WTC11 (cell line): ENCODE results near the gene TRPM2. TPM values are rescaled to one million over a fixed set of nuclear protein-coding genes. Genes with fewer than 3 reads are reported as not detected.

Experiments
- ATAC-seq: fragments of 200-7000 bp; cut with Tn5 transposase; 2 replicates; pipeline ENCODE4 v1.10.0; 2021; ENCODE audit warnings: mild to moderate bottlenecking, moderate library complexity
- CTCF ChIA-PET: fragments of 300-600 bp; sonication (Branson Sonifier 250); formaldehyde crosslinking; loops from one replicate; lab custom pipeline; 2021; ENCODE audit warnings: antibody characterized with exemption; lab: Charles Lee
- POLR2A ChIA-PET: fragments of 350-600 bp; sonication (Branson Sonifier 250); formaldehyde crosslinking; loops from one replicate; lab custom pipeline; 2021; ENCODE audit warnings: antibody characterized with exemption; lab: Charles Lee
- DNase-seq: peaks from one replicate; pipeline ENCODE4 v3.0.0; 2021; ENCODE audit warnings: low spot score
- H3K27ac Mint-ChIP-seq: 2 replicates; pipeline ENCODE4 v1.8.0; 2021; ENCODE audit warnings: mixed read lengths
- H3K27me3 Mint-ChIP-seq: 2 replicates; pipeline ENCODE4 v1.8.0; 2021; ENCODE audit warnings: low read depth, mild to moderate bottlenecking, moderate library complexity, mixed read lengths
- H3K36me3 Mint-ChIP-seq: 2 replicates; pipeline ENCODE4 v1.8.0; 2021; ENCODE audit warnings: mixed read lengths
- H3K4me1 Mint-ChIP-seq: 2 replicates; pipeline ENCODE4 v1.8.0; 2022; ENCODE audit warnings: mixed read lengths
- H3K4me3 Mint-ChIP-seq: 2 replicates; pipeline ENCODE4 v1.8.0; 2021; ENCODE audit warnings: mild to moderate bottlenecking, moderate library complexity, mixed read lengths
- H3K9me3 Mint-ChIP-seq: 2 replicates; pipeline ENCODE4 v1.8.0; 2021; ENCODE audit warnings: mixed read lengths
- CTCF ChIP-seq: fragments of 200-600 bp; IDR thresholded peaks from 2 replicates; pipeline ENCODE4 v1.8.0; 2022; ENCODE audit warnings: antibody characterized with exemption
- ETV6 ChIP-seq: sonication (generic); formaldehyde crosslinking; IDR thresholded peaks from 2 replicates; pipeline ENCODE4 v1.8.1; 2022; ENCODE audit warnings: mild to moderate bottlenecking, missing genetic modification reagents
- FOXK1 ChIP-seq: sonication (generic); formaldehyde crosslinking; IDR thresholded peaks from 2 replicates; pipeline ENCODE4 v1.8.0; 2022; ENCODE audit warnings: mild to moderate bottlenecking, moderate library complexity, missing genetic modification reagents
- GTF2I ChIP-seq: fragments of 250-450 bp; sonication (Bioruptor Pico); conservative IDR thresholded peaks from 2 replicates; pipeline ENCODE4 v1.4.0; 2021; ENCODE audit warnings: mild to moderate bottlenecking
- JAZF1 ChIP-seq: fragments of 250-450 bp; sonication (Bioruptor Pico); IDR thresholded peaks from 2 replicates; pipeline ENCODE4 v1.9.0; 2021; ENCODE audit warnings: moderate library complexity, mild to moderate bottlenecking, inconsistent platforms
- MYBL2 ChIP-seq: sonication (generic); formaldehyde crosslinking; IDR thresholded peaks from 2 replicates; pipeline ENCODE4 v1.8.1; 2023; ENCODE audit warnings: mild to moderate bottlenecking, moderate library complexity, missing genetic modification reagents
- OVOL2 ChIP-seq: fragments of 250-450 bp; sonication (Bioruptor Pico); IDR thresholded peaks from 2 replicates; pipeline ENCODE4 v1.9.0; 2021; ENCODE audit warnings: mild to moderate bottlenecking, borderline replicate concordance
- SMAD4 ChIP-seq: sonication (generic); formaldehyde crosslinking; IDR thresholded peaks from 2 replicates; pipeline ENCODE4 v1.8.0; 2022; ENCODE audit warnings: mild to moderate bottlenecking, missing genetic modification reagents
- TCF7 ChIP-seq: sonication (generic); formaldehyde crosslinking; IDR thresholded peaks from 2 replicates; pipeline ENCODE4 v1.8.0; 2022; ENCODE audit warnings: mild to moderate bottlenecking, low read depth, missing genetic modification reagents, moderate library complexity
- TEAD1 ChIP-seq: sonication (generic); formaldehyde crosslinking; IDR thresholded peaks from 2 replicates; pipeline ENCODE4 v1.8.0; 2022; ENCODE audit warnings: mild to moderate bottlenecking, missing genetic modification reagents
- TEAD4 ChIP-seq: sonication (generic); formaldehyde crosslinking; IDR thresholded peaks from 2 replicates; pipeline ENCODE4 v1.8.0; 2022; ENCODE audit warnings: mild to moderate bottlenecking, missing genetic modification reagents
- ZBTB21 ChIP-seq: sonication (generic); formaldehyde crosslinking; IDR thresholded peaks from 2 replicates; pipeline ENCODE4 v1.8.1; 2023; ENCODE audit warnings: mild to moderate bottlenecking, missing genetic modification reagents, borderline replicate concordance
- ZNF138 ChIP-seq: sonication (generic); formaldehyde crosslinking; conservative IDR thresholded peaks from 2 replicates; pipeline ENCODE4 v1.8.1; 2022; ENCODE audit warnings: mild to moderate bottlenecking, moderate library complexity, missing genetic modification reagents
- total RNA-seq: library from RNA; stranded (reverse); gene quantifications from 3 replicates; pipeline ENCODE4 v1.2.3, GENCODE V29; 2021
- TF ChIP-seq, protein P1 (sequence below): sonication (generic); formaldehyde crosslinking; IDR thresholded peaks from 2 replicates; pipeline ENCODE4 v1.8.1; 2023; ENCODE audit warnings: mild to moderate bottlenecking, missing genetic modification reagents
- TF ChIP-seq, protein P2 (sequence below): sonication (generic); formaldehyde crosslinking; IDR thresholded peaks from 2 replicates; pipeline ENCODE4 v1.8.0; 2023; ENCODE audit warnings: missing genetic modification reagents, mild to moderate bottlenecking, borderline replicate concordance
- TF ChIP-seq, protein P3 (sequence below): sonication (generic); formaldehyde crosslinking; IDR thresholded peaks from 2 replicates; pipeline ENCODE4 v1.8.1; 2022; ENCODE audit warnings: missing genetic modification reagents, borderline replicate concordance

TRPM2 gene
- total RNA-seq, 1 experiment from 2014 or later = 0.92 TPM

- DNase-seq = no peak
- Mint-ChIP-seq H3K9me3 (no peaks in the 10 kb centered on the region), H3K4me3 (no peak overlapping the region), H3K4me1 (peaks cover 12% of the 10 kb centered on the region), H3K27ac (no peak overlapping the region), H3K27me3 (no peaks in the 10 kb centered on the region), H3K36me3 (no peaks in the 10 kb centered on the region)
- ATAC-seq = no peak
- no peak for TF ChIP-seq OVOL2 (CRISPR knock-in tag)
- no peak for TF ChIP-seq CTCF
- no peak for TF ChIP-seq JAZF1 (CRISPR knock-in tag)
- TF ChIP-seq MYBL2 (CRISPR knock-in tag) = no peak
- no peak for TF ChIP-seq FOXK1 (CRISPR knock-in tag)
- no peak for TF ChIP-seq ZBTB21 (CRISPR knock-in tag)
- TF ChIP-seq, protein P1, sequence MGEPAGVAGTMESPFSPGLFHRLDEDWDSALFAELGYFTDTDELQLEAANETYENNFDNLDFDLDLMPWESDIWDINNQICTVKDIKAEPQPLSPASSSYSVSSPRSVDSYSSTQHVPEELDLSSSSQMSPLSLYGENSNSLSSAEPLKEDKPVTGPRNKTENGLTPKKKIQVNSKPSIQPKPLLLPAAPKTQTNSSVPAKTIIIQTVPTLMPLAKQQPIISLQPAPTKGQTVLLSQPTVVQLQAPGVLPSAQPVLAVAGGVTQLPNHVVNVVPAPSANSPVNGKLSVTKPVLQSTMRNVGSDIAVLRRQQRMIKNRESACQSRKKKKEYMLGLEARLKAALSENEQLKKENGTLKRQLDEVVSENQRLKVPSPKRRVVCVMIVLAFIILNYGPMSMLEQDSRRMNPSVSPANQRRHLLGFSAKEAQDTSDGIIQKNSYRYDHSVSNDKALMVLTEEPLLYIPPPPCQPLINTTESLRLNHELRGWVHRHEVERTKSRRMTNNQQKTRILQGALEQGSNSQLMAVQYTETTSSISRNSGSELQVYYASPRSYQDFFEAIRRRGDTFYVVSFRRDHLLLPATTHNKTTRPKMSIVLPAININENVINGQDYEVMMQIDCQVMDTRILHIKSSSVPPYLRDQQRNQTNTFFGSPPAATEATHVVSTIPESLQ = no peak
- POLR2A ChIA-PET = no interaction called here
- CTCF ChIA-PET = interaction anchor here (0.6 to 1.0 kb wide), 2 partner anchors 16 to 39 kb away, joined by 3 to 4 read pairs; partner anchors contain the start of gene LRRC3
Observed at GRCh38 chr21:44471341-44471740, 117.9 kb downstream of the TRPM2 start.

DNA sequence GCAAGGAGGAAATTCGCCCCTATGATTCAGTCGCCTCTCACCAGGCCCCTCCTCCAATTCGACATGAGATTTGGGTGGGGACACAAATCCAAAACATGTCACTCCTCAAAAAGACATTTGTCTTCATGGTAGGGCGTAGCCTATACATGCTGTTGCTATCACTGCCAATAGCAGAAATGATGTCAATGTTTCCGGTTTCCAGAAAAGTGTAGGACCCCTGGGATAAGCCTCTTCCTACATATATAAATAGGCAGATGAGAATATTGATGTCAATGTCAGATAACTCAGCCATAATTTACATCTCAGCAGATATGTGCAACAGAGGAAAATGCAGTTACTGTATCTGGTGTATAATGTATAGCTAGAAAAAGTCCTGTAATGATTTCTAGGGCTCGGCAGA is 118.6 kb downstream of the TRPM2 start:
- Mint-ChIP-seq H3K4me3 (no peak overlapping the region), H3K27me3 (no peaks in the 10 kb centered on the region), H3K36me3 (no peaks in the 10 kb centered on the region), H3K27ac (no peak overlapping the region), H3K9me3 (no peaks in the 10 kb centered on the region), H3K4me1 (peaks cover 12% of the 10 kb centered on the region)
- DNase-seq (no peak), ATAC-seq (no peak)
- ChIA-PET POLR2A (no interaction called here), CTCF (no interaction called here)
- TF ChIP-seq ZBTB21 (CRISPR knock-in tag) (no peak), TEAD1 (CRISPR knock-in tag) (no peak), TCF7 (CRISPR knock-in tag) (no peak), ETV6 (CRISPR knock-in tag) (no peak), SMAD4 (CRISPR knock-in tag) (no peak), TEAD4 (no peak), ZNF138 (no peak)
- TF ChIP-seq, protein P2, sequence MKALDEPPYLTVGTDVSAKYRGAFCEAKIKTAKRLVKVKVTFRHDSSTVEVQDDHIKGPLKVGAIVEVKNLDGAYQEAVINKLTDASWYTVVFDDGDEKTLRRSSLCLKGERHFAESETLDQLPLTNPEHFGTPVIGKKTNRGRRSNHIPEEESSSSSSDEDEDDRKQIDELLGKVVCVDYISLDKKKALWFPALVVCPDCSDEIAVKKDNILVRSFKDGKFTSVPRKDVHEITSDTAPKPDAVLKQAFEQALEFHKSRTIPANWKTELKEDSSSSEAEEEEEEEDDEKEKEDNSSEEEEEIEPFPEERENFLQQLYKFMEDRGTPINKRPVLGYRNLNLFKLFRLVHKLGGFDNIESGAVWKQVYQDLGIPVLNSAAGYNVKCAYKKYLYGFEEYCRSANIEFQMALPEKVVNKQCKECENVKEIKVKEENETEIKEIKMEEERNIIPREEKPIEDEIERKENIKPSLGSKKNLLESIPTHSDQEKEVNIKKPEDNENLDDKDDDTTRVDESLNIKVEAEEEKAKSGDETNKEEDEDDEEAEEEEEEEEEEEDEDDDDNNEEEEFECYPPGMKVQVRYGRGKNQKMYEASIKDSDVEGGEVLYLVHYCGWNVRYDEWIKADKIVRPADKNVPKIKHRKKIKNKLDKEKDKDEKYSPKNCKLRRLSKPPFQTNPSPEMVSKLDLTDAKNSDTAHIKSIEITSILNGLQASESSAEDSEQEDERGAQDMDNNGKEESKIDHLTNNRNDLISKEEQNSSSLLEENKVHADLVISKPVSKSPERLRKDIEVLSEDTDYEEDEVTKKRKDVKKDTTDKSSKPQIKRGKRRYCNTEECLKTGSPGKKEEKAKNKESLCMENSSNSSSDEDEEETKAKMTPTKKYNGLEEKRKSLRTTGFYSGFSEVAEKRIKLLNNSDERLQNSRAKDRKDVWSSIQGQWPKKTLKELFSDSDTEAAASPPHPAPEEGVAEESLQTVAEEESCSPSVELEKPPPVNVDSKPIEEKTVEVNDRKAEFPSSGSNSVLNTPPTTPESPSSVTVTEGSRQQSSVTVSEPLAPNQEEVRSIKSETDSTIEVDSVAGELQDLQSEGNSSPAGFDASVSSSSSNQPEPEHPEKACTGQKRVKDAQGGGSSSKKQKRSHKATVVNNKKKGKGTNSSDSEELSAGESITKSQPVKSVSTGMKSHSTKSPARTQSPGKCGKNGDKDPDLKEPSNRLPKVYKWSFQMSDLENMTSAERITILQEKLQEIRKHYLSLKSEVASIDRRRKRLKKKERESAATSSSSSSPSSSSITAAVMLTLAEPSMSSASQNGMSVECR (CRISPR knock-in tag) = no peak

GRCh38 chr21:44473915-44474555 is 120.6 kb downstream of the TRPM2 start:
- H3K36me3 Mint-ChIP-seq = no peaks in the 10 kb centered on the region; the same call in 1 of the 2 replicates
- POLR2A ChIA-PET = no interaction called here
- no peak for ATAC-seq

More at GRCh38 chr21:44473915-44474555, 120.6 kb downstream of the TRPM2 start:
- TF ChIP-seq GTF2I (CRISPR knock-in tag) (no peak), ETV6 (CRISPR knock-in tag) (no peak)
- TF ChIP-seq, protein P3, sequence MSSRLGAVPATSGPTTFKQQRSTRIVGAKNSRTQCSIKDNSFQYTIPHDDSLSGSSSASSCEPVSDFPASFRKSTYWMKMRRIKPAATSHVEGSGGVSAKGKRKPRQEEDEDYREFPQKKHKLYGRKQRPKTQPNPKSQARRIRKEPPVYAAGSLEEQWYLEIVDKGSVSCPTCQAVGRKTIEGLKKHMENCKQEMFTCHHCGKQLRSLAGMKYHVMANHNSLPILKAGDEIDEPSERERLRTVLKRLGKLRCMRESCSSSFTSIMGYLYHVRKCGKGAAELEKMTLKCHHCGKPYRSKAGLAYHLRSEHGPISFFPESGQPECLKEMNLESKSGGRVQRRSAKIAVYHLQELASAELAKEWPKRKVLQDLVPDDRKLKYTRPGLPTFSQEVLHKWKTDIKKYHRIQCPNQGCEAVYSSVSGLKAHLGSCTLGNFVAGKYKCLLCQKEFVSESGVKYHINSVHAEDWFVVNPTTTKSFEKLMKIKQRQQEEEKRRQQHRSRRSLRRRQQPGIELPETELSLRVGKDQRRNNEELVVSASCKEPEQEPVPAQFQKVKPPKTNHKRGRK (CRISPR knock-in tag) = no peak
- TF ChIP-seq, protein P1 = no peak
- TF ChIP-seq, all 79 proteins: peak for 0
- H3K4me1 Mint-ChIP-seq = peaks cover 12% of the 10 kb centered on the region
- no peaks in the 10 kb centered on the region for H3K27me3 Mint-ChIP-seq
- CTCF ChIA-PET = interaction anchor here (0.8 to 1.2 kb wide), 2 partner anchors 14 to 16 kb away, joined by 3 read pairs; no protein-coding TSS in a partner anchor
- H3K9me3 Mint-ChIP-seq = peaks cover 4% of the 10 kb centered on the region
- DNase-seq = no peak
- H3K4me3 Mint-ChIP-seq = no peak overlapping the region
- H3K27ac Mint-ChIP-seq = no peak overlapping the region
